Stimulated activated CD8-positive, alpha-beta memory T cell treated with anti-CD3 and anti-CD28 coated beads, Interleukin-15, amount 100 ng/mL, for 48 hours (primary cell): ENCODE measurements around the gene PKNOX1.
"Not testable (repeated sequence)": the region's sequence is repeated elsewhere in the genome, so short reads cannot be mapped to it uniquely, and the experiment has no call there.

Experiments used
- DNase-seq, 2 donors: peaks; one replicate each; pipeline ENCODE4 v3.0.0-alpha.2; 2020; ENCODE audit warnings: low read depth in 2 of 2

Gene PKNOX1

DNA sequence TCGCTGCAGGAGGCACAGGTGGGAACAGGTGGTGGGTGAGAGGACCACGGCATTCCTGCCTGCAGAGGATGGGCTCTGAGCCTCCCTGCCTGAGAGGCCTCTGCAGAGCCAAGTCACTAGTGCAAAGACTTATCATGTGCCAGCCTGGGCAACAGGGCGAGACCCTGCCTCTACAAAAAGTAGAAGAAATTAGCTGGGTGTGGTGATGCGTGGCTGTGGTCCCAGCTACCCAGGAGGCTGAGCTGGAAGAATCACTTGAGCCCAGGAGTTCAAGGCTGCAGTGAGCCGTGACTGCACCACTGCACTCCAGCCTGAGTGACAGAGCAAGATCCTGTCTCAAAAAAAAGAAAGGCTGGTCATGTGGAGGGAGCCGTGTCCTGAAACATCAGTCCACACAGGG lies 46.4 kb downstream of the PKNOX1 start:
- no peak for DNase-seq

DNA sequence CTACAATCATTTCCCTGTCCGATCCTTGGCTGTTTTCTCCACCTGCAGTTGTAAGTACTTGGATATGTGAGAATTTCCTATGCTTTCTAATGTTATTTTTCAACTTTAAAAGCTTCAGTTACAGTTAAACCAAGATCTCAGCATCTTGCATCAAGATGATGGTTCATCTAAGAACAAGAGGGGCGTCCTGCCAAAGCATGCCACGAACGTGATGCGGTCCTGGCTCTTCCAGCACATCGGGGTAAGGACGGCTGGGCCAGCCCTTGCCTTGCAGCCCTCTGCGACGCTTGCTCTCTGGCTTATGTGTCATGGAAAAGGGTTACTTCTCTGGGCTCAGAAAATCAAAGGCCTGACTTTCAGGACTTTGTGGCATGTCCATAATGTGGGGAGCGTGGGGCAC lies 46.8 kb downstream of the PKNOX1 start:
- DNase-seq: no peak

DNA sequence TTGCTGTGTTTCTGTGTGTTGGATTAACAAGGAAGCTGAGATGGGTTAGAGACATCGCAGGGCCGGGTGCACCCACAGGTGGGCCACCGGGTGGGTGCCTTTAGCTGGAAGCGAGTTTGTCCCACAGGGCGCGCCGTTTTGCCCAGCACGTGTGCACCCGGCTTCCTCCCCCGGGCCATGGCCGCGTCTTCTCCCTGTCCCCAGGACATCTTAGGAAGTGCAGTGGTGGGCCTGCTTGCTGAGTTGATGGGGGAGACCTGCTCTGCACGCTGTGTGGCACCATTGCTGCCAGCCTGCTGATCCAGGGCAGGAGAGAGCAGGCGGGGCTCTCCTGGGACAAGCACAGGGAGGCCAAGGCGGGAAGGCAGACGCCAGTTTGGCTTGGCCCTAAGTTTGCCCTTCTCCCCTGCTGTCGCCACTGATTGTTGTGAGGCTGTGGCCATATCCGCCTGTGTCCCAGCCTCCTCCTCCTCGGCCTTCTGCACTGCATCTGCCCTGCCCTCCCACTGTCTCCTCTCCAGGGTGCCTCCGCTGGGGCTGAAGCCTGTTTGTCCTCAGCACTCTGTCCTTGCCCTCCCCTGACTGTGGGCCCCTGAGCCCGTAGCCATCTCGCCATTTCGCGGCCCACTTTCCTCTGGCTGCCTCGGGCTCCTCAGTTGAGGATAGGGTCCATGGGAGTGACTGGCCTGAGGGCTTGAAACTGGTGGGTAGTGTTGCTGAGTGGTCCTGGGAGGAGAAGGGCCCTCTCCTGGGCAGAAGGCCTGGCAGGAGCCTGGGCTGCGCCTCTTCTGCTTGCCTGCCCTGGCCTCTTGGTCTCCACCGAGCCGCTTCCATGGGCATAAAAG lies 47.6 kb downstream of the PKNOX1 start:
- DNase-seq: no peak

DNA sequence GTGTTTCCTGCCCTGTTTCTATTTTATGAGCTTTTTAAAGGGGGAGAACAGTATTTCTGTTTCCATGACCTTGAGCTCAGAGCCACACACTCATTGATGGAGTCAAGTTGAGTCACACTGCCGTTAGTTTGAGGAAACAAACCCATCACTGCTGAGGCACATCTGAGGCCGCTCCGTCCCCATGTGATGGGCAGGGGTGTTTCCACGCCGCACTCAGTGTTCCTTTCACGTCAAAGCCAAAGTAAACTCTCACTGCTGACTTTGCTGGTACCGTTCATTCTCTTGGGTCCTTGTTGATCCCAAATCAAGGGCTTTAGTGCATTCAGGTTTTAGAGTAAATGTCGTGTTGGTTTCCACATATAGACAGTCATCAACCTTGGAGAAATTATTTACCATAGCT lies 48.8 kb downstream of the PKNOX1 start:
- DNase-seq: no peak

DNA sequence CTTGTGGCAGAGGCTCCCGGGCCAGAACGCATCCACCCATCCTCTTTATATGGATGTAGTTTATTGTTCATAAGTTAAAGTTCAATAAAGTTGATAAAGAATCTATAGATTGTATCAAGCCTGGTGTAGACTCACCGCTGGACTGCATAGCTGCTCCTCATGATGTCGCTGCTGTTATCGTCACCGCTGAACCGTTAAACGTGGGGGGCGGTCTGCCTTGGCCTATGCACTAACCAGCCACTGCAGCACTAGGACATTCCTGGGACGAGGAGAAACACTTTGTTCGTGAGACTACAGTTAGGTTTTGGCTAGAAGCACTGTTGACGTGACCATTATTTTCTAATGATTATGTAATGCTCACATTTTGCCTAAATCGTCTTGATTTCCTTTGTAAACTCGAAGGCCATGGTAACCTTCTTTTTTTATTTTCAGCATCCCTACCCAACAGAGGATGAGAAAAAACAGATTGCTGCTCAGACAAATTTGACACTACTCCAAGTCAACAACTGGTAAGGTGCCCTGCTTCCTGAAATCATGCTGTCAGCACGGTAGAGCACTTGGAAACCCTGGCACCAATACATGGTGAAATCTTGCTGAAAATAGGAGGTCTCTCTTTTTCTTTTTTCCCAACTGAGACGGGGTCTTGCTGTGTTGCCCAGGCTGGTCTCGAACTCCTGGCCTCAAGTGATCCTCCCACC lies 50.2 kb downstream of the PKNOX1 start:
- no peak for DNase-seq

DNA sequence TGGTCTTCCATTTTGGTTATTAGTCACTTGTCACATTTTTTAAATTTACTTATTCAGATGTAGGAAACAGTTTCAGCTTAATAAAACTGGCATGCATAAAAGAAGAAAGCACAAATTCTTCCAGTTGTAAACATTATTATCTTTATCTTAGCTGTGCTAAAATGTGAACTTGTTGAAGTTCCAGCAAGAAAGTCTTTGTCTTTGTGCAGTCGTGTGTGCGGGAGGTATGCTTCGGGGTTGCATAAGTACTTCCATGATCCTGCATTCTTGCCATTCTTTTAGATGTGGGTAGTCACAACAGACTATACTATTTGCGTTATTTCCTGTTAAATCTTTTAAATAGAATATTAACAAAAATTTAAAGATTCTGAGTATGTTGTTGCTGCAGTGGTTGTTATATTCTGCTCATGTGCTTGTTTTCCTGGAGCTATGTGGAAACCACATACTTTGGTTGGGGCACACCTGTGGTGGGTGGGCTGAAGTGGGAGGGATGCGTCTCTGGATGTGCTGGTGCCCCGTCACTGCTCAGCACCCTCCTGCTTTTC lies 51.3 kb downstream of the PKNOX1 start:
- no peak for DNase-seq

DNA sequence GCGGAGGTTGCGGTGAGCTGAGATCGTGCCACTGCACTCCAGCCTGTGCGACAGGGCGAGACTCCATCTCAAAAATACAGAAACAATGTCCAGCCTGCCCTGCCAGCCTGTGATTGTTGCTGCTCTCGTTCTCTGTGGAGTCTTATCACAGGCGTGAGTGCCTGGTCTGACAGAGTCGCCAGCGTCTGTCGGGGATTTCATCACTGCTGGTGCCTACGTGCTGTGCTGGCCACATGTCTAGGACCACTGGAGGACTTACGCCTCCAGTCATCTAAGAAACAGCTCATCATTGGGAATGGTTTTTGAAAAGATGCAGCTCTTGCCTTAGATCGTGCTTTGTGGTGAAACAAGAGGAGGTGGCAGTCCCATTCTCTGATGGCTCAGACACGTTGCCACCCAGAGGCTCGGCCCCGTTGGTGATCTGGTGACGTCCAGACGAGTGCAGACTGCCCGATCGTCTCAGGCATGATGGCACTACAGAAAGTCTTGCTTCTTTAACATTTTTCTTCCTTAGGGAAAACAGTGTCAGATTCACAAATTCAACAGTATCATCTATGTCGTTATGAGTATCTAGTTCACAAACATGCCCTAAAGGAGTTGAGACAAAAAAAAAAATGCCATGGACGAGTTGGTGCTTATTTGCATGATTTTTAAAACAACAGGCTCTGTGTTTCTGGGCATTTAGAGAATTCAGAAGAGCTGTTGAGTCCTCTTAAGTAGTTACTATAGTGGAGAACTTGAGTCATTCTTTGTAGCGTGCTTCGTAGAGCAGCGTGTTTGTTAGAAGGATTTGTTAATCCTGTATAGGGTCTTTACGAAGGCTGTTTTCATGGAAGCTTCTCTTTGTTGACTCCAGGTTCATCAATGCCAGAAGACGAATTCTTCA lies 53.7 kb downstream of the PKNOX1 start:
- no peak for DNase-seq

DNA sequence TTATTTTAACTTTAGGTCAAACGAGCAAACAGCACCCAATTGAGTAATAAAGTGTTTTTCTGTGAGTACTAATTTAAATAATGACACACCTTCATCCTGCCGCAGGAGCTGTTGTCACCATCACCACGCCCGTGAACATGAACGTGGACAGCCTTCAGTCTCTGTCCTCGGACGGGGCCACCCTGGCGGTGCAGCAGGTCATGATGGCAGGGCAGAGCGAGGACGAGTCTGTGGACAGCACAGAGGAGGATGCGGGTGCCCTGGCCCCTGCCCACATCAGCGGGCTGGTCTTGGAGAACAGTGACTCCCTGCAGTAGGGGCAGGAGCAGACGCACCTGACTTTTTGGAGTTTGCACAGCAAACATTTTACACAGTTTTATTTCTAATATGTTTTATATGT lies 55.4 kb downstream of the PKNOX1 start:
- no peak for DNase-seq

DNA sequence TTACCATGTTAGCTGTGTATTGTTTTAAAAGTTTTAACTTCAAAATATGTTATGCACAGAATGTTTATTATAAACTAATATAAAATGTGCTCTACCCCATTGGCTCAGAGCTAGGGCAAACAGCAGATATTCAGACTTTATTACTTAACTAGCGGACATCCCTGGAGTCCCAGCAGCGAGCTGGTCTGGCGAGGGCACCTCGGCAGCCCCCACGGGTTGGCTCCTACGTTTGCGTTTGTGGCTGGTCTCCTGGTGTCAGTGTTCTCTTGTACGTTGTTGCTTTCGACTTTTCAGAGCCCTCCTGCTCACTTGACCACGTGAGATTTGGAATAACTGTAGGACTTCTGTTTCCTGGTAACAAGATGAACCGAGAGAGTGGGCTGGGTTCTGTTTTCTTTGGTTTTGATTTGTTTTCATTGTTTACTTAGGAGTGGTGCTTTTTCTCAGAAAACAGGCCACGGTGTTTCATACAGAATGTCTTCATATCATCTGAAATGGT lies 56.8 kb downstream of the PKNOX1 start:
- no peak for DNase-seq

DNA sequence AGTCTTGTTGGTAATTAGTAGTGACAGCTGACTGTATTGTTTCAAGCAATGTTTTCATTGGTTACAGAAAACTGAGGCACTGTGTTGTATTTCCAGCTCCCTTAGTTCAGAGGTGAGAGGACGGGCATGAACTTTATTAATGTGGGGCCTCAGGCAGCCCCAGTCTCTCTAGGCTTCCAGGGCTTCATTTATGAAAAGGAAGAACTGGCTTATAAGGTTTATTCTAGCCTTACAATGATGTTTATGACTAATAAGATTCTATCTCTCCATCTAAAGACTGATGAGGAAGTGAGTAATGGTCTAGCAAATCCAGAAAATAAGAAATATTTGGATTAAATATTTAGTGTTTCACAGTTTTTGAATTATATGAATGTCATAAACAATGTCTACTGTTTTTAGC lies 59.7 kb downstream of the PKNOX1 start:
- DNase-seq: no peak

DNA sequence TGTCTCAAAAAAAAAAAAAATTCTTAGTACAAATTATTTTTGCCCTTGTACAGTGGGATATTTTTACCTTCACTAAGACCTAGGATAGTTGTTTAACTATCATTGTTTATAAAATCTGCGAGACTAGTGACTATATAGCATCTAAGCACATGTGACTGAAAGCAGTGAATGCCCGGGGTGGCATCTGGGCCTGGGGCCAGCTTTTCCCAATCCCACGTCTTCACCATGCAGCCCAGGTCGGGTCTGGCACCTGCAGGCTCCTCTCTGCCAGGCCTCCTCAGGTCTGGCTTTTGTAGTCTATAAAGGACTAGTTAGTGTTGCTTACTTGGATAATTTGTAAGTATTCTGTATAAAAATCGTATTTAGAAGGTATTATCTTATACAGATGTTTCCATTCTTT lies 60.5 kb downstream of the PKNOX1 start:
- DNase-seq: no peak

DNA sequence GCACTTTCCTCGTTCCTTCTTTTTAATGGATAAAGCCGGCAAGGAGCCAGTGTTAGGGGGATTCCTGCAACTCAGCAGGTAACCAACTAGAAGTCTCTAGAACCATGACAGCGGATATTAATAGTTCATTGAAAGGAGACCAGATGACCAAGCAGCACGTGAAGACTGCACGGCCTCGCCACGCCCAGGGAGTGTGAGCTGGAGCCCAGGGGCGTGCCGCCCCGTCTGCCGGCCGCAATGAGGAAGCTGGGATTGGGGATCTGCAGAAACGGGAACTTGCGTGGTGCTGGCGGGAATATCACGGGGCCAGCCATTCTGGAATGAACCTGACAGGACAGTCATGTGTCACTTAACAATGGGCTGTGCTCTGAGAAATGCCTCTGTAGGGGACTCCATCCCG lies 62.5 kb downstream of the PKNOX1 start:
- not testable (repeated sequence) for DNase-seq

DNA sequence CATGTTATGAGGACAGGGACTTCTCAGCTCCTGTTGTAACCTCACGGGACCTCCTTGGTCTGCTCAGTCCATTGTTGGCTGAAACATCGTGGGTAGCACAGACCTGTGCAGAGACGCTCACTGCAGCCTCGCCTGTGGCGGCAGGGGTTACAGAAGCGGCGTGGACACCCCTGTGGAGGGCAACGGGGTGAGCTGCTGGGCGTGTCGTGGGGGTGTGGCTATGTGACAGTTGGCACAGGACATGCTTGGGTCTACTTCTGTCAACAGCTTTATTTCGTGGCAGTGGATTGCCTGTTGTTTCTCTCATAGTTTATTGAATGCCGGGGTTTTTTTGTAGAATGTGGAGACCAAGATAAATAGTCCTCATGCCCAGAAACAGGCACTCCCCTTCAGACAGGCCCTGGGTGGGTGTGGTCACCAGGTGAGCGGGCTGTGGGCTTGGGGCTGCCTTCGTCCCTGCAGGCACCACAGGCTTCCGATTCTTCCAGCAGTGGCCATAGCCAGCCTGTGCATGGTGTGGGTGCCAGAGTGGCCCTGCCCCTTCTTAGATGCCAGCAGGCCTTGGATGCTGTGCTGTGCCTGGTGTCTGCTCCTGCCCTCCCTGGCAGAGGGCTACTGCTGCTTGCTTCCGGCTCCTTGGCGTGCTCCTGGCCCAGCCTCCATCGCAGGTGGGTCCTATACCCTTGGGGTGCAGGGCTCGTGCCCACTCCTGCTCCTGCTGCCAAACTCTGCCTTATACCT lies 63.7 kb downstream of the PKNOX1 start:
- DNase-seq: not testable (repeated sequence)

DNA sequence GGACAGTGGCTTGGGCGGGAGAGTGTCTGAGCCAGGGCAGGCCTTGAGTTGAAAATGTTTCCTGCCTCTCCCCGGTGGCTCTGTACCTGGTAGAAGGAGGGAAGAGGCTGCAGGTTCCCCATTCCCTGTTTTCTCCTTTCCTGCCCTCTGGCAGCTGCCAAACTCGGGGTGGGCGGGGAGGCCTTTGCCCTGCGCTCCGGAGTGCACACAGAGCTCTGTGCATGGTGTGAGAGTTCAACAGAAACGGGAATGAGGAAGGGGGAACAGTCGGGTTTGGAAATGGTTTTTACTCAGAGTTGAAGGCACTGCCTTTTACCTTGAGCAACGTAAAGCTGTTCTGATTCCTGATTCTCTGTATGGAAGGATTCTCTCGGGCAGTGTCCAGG lies 64.3 kb downstream of the PKNOX1 start:
- DNase-seq: not testable (repeated sequence)

DNA sequence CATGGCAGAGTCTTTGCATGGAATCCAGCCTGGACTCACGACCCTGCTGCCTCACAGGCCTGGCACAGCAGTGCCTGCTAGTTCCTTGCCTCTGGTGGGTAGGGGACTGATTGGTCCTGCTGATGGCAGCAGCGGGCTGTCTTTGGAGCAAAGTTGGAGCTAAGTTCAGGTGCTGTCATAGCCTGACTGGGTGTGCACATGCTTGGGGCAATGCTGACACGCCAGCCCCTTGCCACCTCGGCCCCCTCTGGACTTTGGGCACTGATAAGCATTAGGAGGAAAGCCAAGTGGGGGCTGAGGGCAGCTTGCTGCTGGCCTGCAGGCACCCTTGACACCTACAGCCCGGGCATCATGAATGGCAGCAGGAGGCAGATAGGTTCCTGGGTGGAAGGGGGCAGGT lies 67.8 kb downstream of the PKNOX1 start:
- DNase-seq: not testable (repeated sequence)

DNA sequence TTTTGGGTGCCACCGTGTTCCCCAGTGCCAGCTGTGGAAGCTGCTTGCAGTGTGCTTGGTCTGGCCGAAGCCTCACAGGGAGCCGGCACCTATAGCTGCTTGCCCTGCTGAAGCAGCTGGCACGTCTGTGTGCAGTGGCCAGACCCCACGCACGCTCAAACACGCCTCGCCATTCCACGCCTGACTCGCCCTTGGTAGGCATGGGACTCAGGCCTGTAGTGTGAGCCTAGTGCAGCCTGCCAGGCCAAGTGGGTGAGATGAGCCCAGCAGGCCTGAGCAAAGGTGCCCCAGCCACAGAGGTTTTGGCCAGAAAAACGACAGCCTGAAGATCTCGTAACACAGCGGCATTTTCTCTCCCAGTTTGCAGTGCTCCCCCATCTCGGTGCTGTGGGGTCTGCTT lies 68.9 kb downstream of the PKNOX1 start:
- DNase-seq: not testable (repeated sequence)

DNA sequence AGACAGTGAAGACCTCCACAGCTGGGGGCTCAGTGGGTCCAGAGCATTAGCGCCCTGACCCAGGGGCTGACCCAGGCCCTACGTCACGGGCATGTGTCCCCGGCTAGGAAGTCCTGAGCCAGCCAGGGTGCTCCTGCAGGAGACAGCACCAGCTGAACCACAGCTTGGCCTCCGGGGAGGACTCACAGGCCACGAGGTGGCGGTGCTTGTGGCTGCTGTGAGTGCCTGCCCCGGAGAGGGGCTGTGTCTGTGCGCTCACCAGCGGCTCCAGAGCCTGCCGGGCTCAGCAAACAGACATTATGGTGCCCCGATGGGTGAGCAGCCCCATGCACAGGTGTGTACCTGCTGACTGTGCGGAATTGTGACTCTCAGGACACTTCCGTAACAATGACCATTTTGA lies 70.2 kb downstream of the PKNOX1 start:
- DNase-seq: not testable (repeated sequence)

DNA sequence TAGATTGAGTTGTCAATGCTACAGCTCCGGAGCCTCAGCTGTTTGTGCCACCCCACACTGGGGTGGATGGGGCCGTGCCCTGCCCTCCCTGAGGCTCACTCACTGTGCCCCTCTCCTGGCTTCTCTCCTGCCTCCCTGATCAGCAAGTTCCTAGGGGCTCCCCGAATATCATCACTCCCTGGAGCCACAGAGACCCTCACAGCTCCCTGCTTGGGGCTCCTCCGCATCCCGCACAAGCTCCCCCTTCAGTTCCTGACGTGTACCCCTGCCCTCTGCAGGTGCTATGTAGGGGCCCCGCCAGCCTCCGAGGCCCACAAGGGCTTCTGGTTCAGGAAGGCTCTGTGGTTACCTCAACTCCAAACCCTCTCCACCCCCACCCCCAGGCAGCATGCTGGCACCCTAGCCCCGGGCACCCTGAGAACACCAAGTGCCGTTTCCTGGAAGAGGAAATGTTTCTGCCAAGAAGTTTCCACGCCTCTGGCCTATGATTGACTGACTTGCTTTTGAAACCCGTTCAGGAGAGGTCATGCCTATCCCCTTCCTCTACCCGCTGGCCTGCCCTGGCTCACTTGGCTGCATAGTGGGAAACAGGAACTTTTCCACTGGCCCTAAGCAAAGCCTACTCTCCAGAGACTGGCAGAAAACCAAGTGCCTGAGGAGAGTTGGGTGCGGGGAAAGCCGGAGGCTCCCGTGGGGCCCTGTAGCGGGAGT lies 71.0 kb downstream of the PKNOX1 start:
- not testable (repeated sequence) for DNase-seq

DNA sequence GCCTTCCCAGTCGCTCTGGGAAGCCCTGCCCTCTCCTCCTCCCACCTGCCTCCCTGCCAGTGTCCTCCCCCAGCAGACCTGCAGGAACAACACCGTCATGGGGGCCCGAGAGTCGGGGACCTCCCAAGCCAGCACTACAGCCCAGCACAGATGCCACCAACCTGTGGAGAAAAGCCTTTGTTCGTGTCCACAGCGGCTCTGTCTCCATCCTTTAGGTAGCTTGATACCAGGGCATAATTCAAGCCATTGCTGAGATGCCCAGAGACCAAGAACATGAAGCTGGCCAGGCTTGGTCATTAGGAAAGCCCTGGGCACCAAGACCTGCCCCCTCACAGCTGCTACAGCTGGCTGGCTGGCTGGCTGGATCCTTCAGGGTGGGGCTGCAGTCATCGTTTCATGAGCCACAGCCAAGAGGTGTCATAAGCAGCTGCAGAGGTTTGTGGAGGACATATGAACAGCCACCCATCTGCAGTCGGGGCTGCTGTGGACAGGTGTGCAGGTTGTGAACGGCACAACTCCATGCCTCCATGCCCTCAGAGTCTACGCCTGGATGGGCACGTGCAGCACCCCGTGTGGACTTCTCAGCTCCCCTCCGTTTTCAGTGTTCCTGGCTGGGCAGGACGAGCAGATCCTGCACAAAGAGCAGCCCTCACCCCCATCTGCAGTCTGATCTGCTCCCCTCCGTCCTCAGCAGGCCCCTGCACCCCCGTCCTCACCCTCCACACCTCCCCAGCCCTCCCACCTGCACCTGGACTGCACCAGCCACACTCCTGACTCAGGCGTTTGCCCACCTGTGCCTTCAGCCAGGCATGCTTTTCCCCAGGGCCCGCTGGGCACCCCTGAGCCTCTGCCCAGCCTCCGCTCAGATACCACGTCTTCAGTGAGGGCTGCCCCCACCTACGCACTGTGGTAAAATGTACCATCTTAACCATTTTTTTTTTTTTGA lies 71.8 kb downstream of the PKNOX1 start:
- not testable (repeated sequence) for DNase-seq
